ENCODE data around the gene MMP11. TPM values are rescaled to one million over a fixed set of nuclear protein-coding genes. Genes with fewer than 3 reads are reported as not detected.

MMP11 gene
- total and polyA plus RNA-seq, 2 experiments from 2014 or later: 25.2 to 36.2 TPM

DNA sequence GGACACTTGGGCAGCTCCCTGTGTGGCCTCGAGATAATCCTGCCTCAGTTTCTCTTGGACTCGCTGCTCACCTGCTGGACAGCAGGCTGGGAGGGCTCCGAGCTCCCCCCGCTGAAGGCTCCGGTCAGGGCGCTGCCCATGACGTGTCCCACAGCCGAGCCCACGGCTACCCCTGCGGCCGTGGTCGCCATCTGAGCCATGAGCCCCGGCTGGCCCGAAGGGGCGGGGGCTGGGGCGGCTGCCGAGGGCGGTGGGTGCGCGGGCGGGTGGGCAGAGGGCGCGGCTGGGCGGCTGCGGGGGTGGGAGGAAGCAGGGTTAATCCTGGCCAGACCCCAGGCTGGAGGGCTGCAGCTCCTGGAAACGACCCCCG, 5.4 kb upstream of the MMP11 start:
- no peak for DNase-seq (ENCODE audit: low spot score)
- peaks cover 23% of the 10 kb centered on the region for H3K4me1 ChIP-seq (ENCODE audit: insufficient read depth)
- H2AFZ ChIP-seq: peak overlapping the region; percentile 99

DNA sequence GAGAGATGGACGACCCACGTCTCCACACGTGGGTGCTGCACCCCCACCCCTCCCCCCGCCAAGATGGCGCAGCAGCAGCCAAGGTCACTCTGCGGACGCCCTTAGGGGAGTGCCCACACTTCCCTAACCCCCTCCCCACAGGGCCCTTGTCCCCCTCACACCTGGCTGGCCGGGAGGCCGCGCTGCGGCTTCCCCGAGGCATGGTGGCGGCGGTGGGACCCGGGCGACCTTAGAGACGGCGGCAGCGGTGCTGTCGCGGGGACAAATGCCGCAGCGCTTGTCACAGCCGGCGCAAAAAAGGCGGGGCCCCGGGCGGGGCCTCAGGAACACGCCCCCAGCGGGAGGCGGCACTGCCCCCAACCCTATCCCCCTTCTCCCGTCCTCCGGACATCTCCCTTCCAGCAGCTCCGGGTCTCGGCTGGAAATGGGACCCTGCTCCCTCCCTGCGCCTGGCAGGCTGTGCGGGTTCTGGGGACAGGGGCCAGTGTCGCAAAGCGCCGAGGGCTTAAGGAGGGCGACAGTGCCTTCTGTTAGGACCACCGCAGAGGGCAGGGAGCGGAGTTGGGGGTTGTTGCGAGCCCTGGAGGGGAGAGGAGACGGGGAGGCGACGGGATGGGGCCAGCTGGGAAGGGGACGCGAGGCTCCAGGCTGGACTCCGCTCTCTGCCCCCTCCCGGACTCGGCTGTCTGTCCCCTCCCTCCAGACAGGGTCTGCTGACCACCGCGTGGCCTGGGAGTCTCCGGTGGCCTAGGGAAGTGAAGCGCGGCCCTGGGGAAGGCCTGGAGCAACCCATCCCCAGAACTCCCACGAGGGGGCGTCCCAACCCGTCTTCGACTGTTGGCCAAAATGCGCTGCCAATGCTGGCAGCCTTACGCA, 4.7 kb upstream of the MMP11 start, which contains the start of gene CHCHD10:
TSS of gene CHCHD10 (minus strand) at position 300 of the 876 bp plus-strand sequence. CDS start at position 202, 98 bp downstream.
- Histone ChIP-seq H3K27ac (peak within 1 kb of the TSS; percentile 86), H3K4me3 (peak within 1 kb of the TSS; percentile 85), H3K4me1 (ENCODE audit: insufficient read depth) (peaks cover 22% of the 10 kb centered on the region), H4K20me1 (ENCODE audit: insufficient read depth, poor library complexity, severe bottlenecking) (no peaks in the 10 kb centered on the region), H3K9me2 (replicated peaks; ENCODE audit: insufficient read depth) (no peaks in the 10 kb centered on the region), H3K4me2 (peak within 1 kb of the TSS; percentile 99), H3K79me2 (peaks cover 2% of the 10 kb centered on the region), H3K36me3 (replicated peaks; ENCODE audit: insufficient read depth, low read depth) (no peaks in the 10 kb centered on the region), H2AFZ (peak within 1 kb of the TSS; percentile 99), H3K27me3 (no peaks in the 10 kb centered on the region), H3K9me3 (ENCODE audit: low read depth) (no peaks in the 10 kb centered on the region)
- no peak for TF ChIP-seq EZH2phosphoT487 (IDR thresholded peaks at IDR 0.05; ENCODE audit: low read depth, severe bottlenecking, unreplicated experiment)
- TF ChIP-seq, protein P1, sequence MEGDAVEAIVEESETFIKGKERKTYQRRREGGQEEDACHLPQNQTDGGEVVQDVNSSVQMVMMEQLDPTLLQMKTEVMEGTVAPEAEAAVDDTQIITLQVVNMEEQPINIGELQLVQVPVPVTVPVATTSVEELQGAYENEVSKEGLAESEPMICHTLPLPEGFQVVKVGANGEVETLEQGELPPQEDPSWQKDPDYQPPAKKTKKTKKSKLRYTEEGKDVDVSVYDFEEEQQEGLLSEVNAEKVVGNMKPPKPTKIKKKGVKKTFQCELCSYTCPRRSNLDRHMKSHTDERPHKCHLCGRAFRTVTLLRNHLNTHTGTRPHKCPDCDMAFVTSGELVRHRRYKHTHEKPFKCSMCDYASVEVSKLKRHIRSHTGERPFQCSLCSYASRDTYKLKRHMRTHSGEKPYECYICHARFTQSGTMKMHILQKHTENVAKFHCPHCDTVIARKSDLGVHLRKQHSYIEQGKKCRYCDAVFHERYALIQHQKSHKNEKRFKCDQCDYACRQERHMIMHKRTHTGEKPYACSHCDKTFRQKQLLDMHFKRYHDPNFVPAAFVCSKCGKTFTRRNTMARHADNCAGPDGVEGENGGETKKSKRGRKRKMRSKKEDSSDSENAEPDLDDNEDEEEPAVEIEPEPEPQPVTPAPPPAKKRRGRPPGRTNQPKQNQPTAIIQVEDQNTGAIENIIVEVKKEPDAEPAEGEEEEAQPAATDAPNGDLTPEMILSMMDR (IDR thresholded peaks at IDR 0.05; ENCODE audit: poor library complexity): peak; percentile 81
- DNase-seq (ENCODE audit: low spot score): peak; percentile 91
- 2% methylated on average over 39 of the region's 63 CpGs for WGBS (ENCODE audit: low lambda C conversion rate, missing lambda C conversion rate)

More for the DNA sequence above, 5.4 kb upstream of the MMP11 start:
- TF ChIP-seq EZH2phosphoT487 (IDR thresholded peaks at IDR 0.05; ENCODE audit: low read depth, severe bottlenecking, unreplicated experiment): no peak
- no peaks in the 10 kb centered on the region for H3K36me3 ChIP-seq (replicated peaks; ENCODE audit: insufficient read depth, low read depth)
- H3K79me2 ChIP-seq: peaks cover 2% of the 10 kb centered on the region
- no peaks in the 10 kb centered on the region for H4K20me1 ChIP-seq (ENCODE audit: insufficient read depth, poor library complexity, severe bottlenecking)
- H3K4me2 ChIP-seq: peak overlapping the region; percentile 99
- H3K27ac ChIP-seq: peak overlapping the region; percentile 86
- H3K27me3 ChIP-seq: no peaks in the 10 kb centered on the region
- peak overlapping the region; percentile 85 for H3K4me3 ChIP-seq
- H3K9me2 ChIP-seq (replicated peaks; ENCODE audit: insufficient read depth): no peaks in the 10 kb centered on the region
- H3K9me3 ChIP-seq (ENCODE audit: low read depth): no peaks in the 10 kb centered on the region
- 10% methylated on average over 13 of the region's 27 CpGs for WGBS (ENCODE audit: low lambda C conversion rate, missing lambda C conversion rate)

DNA sequence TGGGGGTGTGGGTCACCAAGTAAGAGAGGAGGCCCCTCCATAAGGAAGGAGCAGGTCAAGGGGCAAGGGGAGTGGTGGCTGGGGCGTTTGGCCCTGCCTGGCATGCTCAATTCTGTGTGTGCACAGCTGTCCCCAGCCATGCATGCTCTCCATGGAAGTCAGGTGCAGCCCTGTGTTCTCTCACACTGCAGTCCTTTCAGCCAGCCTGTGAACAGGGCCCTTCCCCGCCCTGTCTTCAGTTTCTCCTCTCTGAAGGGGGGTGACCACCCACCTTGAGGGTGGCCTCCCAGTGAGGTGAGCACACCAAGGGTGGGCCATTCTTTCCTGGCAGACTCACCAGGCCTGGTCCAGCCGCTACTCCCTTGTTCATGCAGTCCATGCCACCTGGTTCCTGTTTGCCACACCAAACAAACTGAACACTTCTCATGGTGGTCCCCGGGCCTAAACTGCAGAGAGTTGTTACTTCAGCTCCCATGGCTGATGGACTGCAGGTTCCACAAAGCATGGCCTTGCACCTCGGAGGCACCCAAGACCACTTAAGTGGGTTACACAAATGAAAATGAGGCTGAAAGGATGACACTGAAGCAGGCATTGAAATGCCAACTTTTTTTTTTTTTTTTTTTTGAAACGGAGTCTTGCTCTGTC, 3.2 kb upstream of the MMP11 start:
- Histone ChIP-seq H3K79me2 (peaks cover 2% of the 10 kb centered on the region), H3K9me2 (replicated peaks; ENCODE audit: insufficient read depth) (no peaks in the 10 kb centered on the region), H3K4me2 (no peak overlapping the region), H2AFZ (no peak overlapping the region), H4K20me1 (ENCODE audit: insufficient read depth, poor library complexity, severe bottlenecking) (no peaks in the 10 kb centered on the region), H3K4me1 (ENCODE audit: insufficient read depth) (peaks cover 31% of the 10 kb centered on the region), H3K4me3 (no peak overlapping the region), H3K27me3 (no peaks in the 10 kb centered on the region), H3K27ac (no peak overlapping the region), H3K36me3 (replicated peaks; ENCODE audit: insufficient read depth, low read depth) (no peaks in the 10 kb centered on the region), H3K9me3 (ENCODE audit: low read depth) (no peaks in the 10 kb centered on the region)
- WGBS (ENCODE audit: low lambda C conversion rate, missing lambda C conversion rate): 58% methylated on average over 6 of the region's 6 CpGs
- TF ChIP-seq, protein P1 (IDR thresholded peaks at IDR 0.05; ENCODE audit: poor library complexity): no peak
- TF ChIP-seq EZH2phosphoT487 (IDR thresholded peaks at IDR 0.05; ENCODE audit: low read depth, severe bottlenecking, unreplicated experiment): no peak
- no peak for TF ChIP-seq EZH2 (IDR thresholded peaks at IDR 0.05; ENCODE audit: borderline replicate concordance)
- DNase-seq (ENCODE audit: low spot score): peak; percentile 12

DNA sequence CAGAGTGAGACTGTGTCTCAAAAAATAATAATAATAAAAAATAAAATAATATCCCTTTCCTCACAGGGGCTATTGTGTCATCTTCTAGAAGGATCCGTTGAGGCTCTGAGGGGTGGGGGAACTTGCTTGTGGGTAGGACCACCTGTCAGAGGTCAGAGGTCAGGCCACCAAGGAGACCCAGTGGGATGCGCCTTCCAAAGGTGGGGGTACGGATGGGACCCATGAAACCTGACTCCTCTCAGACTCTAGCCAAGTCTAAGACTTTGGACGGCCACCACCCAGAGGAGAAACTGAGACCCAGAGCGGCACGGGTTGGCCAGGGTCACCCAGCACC, 367 bp upstream of the MMP11 start:
- DNase-seq (ENCODE audit: low spot score): no peak
- H3K27me3 ChIP-seq: no peaks in the 10 kb centered on the region
- no peak overlapping the region for H3K4me3 ChIP-seq
- H3K79me2 ChIP-seq: peaks cover 7% of the 10 kb centered on the region
- no peaks in the 10 kb centered on the region for H3K36me3 ChIP-seq (replicated peaks; ENCODE audit: insufficient read depth, low read depth)
- H2AFZ ChIP-seq: peak overlapping the region; percentile 68
- H3K9me3 ChIP-seq (ENCODE audit: low read depth): no peaks in the 10 kb centered on the region
- 37% methylated on average over 4 of the region's 6 CpGs for WGBS (ENCODE audit: low lambda C conversion rate, missing lambda C conversion rate)
- H3K9me2 ChIP-seq (replicated peaks; ENCODE audit: insufficient read depth): no peaks in the 10 kb centered on the region
- H3K4me2 ChIP-seq: peak overlapping the region; percentile 97
- peaks cover 36% of the 10 kb centered on the region for H3K4me1 ChIP-seq (ENCODE audit: insufficient read depth)
- H4K20me1 ChIP-seq (ENCODE audit: insufficient read depth, poor library complexity, severe bottlenecking): no peaks in the 10 kb centered on the region
- TF ChIP-seq EZH2phosphoT487 (IDR thresholded peaks at IDR 0.05; ENCODE audit: low read depth, severe bottlenecking, unreplicated experiment) (no peak), EZH2 (IDR thresholded peaks at IDR 0.05; ENCODE audit: borderline replicate concordance) (no peak)
- TF ChIP-seq, protein P1 (IDR thresholded peaks at IDR 0.05; ENCODE audit: poor library complexity): no peak
- peak overlapping the region; percentile 72 for H3K27ac ChIP-seq
